Esophagus squamous epithelium (tissue), 4 donors: Measurements from ENCODE around the gene STK4.

Experiments used
- POLR2A ChIP-seq, 4 donors: fragments of 450-650 bp; IDR thresholded peaks; one replicate each; pipeline ENCODE4 v1.6.1; 2017; ENCODE audit warnings: antibody characterized with exemption in 4 of 4, mild to moderate bottlenecking in 4 of 4, moderate library complexity in 3 of 4
- TF ChIP-seq, protein P1 (sequence below), 6 experiments: fragments of 450-650 bp in 4 of 6; fragments of 200-600 bp in 2 of 6; sonication (generic) in 2 of 6; IDR thresholded peaks; one replicate each; pipeline ENCODE4 v1.5.1; 2016 to 2019; ENCODE audit warnings: antibody characterized with exemption in 6 of 6, mild to moderate bottlenecking in 4 of 6, moderate library complexity in 4 of 6

- no peak for TF ChIP-seq POLR2A (IDR thresholded peaks at IDR 0.05)
- TF ChIP-seq, protein P1, sequence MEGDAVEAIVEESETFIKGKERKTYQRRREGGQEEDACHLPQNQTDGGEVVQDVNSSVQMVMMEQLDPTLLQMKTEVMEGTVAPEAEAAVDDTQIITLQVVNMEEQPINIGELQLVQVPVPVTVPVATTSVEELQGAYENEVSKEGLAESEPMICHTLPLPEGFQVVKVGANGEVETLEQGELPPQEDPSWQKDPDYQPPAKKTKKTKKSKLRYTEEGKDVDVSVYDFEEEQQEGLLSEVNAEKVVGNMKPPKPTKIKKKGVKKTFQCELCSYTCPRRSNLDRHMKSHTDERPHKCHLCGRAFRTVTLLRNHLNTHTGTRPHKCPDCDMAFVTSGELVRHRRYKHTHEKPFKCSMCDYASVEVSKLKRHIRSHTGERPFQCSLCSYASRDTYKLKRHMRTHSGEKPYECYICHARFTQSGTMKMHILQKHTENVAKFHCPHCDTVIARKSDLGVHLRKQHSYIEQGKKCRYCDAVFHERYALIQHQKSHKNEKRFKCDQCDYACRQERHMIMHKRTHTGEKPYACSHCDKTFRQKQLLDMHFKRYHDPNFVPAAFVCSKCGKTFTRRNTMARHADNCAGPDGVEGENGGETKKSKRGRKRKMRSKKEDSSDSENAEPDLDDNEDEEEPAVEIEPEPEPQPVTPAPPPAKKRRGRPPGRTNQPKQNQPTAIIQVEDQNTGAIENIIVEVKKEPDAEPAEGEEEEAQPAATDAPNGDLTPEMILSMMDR (IDR thresholded peaks at IDR 0.05) = no peak
Observed at GRCh38 chr20:45037635-45038034, 71.3 kb downstream of the STK4 start.
